GM18909 (cell line): ENCODE results near the gene HRH2.
A peak's percentile ranks its signal among the peaks of the same experiment; 100 is the strongest.
"Not testable (repeated sequence)": the region's sequence is repeated elsewhere in the genome, so short reads cannot be mapped to it uniquely, and the experiment has no call there.

Experiments used
- ATAC-seq: cut with Tn5 transposase; IDR thresholded peaks from one replicate; pipeline ENCODE4 v1.9.1; 2021; ENCODE audit warnings: mild to moderate bottlenecking; ENCODE audit not compliant: unreplicated experiment, poor library complexity

HRH2 gene

GRCh38 chr5:175710326-175710725 is 52.5 kb downstream of the HRH2 start:
- ATAC-seq = no peak

- ATAC-seq = no peak
These were observed 53.2 kb downstream of the HRH2 start for GRCh38 chr5:175711031-175711430.

- no peak for ATAC-seq
These were observed 53.8 kb downstream of the HRH2 start for GRCh38 chr5:175711472-175712312.

GRCh38 chr5:175712313-175712680 is 54.4 kb downstream of the HRH2 start:
- ATAC-seq = no peak

- no peak for ATAC-seq
These were observed 54.8 kb downstream of the HRH2 start for GRCh38 chr5:175712681-175713085.

- ATAC-seq = no peak
These were observed 56.1 kb downstream of the HRH2 start for GRCh38 chr5:175713930-175714329.

- ATAC-seq = no peak
These were observed 56.7 kb downstream of the HRH2 start for GRCh38 chr5:175714479-175715085.

- no peak for ATAC-seq
These were observed 58.0 kb downstream of the HRH2 start for GRCh38 chr5:175715627-175716522.

GRCh38 chr5:175717837-175718236 is 60.0 kb downstream of the HRH2 start:
- no peak for ATAC-seq

GRCh38 chr5:175718401-175719108 is 60.7 kb downstream of the HRH2 start:
- ATAC-seq = no peak

GRCh38 chr5:175719109-175719432 is 61.2 kb downstream of the HRH2 start:
- not testable (repeated sequence) for ATAC-seq

- no peak for ATAC-seq
These were observed 66.7 kb downstream of the HRH2 start for GRCh38 chr5:175724314-175725275.

GRCh38 chr5:175728316-175728715 is 70.4 kb downstream of the HRH2 start:
- ATAC-seq = no peak

- no peak for ATAC-seq
These were observed 71.3 kb downstream of the HRH2 start for GRCh38 chr5:175728885-175729828.

- ATAC-seq = peak; percentile 73
These were observed 72.0 kb downstream of the HRH2 start for GRCh38 chr5:175729829-175730277.

GRCh38 chr5:175731172-175731571 is 73.3 kb downstream of the HRH2 start:
- no peak for ATAC-seq

- no peak for ATAC-seq
These were observed 74.0 kb downstream of the HRH2 start for GRCh38 chr5:175731756-175732465.

- no peak for ATAC-seq
These were observed 75.1 kb downstream of the HRH2 start for GRCh38 chr5:175733017-175733416.
